T-cell (primary cell): ENCODE measurements around the gene C5AR2. TPM values are rescaled to one million over a fixed set of nuclear protein-coding genes. Genes with fewer than 3 reads are reported as not detected.
"Not testable (repeated sequence)": the region's sequence is repeated elsewhere in the genome, so short reads cannot be mapped to it uniquely, and the experiment has no call there.

Source experiments
- ATAC-seq, 4 experiments: fragments of 200-7000 bp in 3 of 4; fragments of 150-1000 bp in 1 of 4; cut with Tn5 transposase; replicated peaks in 1 of 4; 1 replicate in 3 of 4; 2 replicates in 1 of 4; pipeline ENCODE4 v1.10.0; 2021; ENCODE audit warnings: moderate library complexity in 3 of 4, mild to moderate bottlenecking in 2 of 4, moderate number of reproducible peaks in 1 of 4
- CTCF ChIA-PET, 2 donors: fragments of 300-600 bp; sonication (Branson Sonifier 250); formaldehyde crosslinking; loops; one replicate each; lab custom pipeline; 2022; ENCODE audit warnings: antibody characterized with exemption in 2 of 2; lab: Charles Lee
- POLR2A ChIA-PET, 2 donors: fragments of 300-600 bp; sonication (Branson Sonifier 250); formaldehyde crosslinking; loops; one replicate each; lab custom pipeline; 2022; ENCODE audit warnings: antibody characterized with exemption in 2 of 2; lab: Charles Lee
- DNase-seq, 35 experiments: peaks; one replicate each; pipeline versions ENCODE4 v3.0.0 to v3.0.0-alpha.2; 2013 to 2023
- H3K27ac ChIP-seq: one replicate; pipeline ENCODE4 v1.5.1; 2013; ENCODE audit warnings: low read length
- H3K27me3 ChIP-seq, 2 experiments: replicated peaks in 1 of 2; 1 replicate in 1 of 2; 2 replicates in 1 of 2; pipeline versions ENCODE4 v1.6.1 to v1.7.0; 2013; ENCODE audit warnings: low read length in 1 of 2, mixed read lengths in 1 of 2; ENCODE audit not compliant: control insufficient read depth in 2 of 2, insufficient read depth in 2 of 2; ENCODE audit errors: extremely low read depth in 1 of 2
- H3K36me3 ChIP-seq, 2 donors: 1 replicate in 1 of 2; 2 replicates in 1 of 2; pipeline versions ENCODE4 v1.6.1 to v1.7.0; 2013; ENCODE audit warnings: low read length in 1 of 2; ENCODE audit not compliant: control insufficient read depth in 2 of 2, insufficient read depth in 1 of 2; ENCODE audit errors: extremely low read depth in 1 of 2
- H3K4me1 ChIP-seq, 2 experiments: 1 replicate in 1 of 2; 2 replicates in 1 of 2; pipeline versions ENCODE4 v1.6.1 to v1.7.0; 2013; ENCODE audit warnings: low read length in 2 of 2, mixed read lengths in 1 of 2; ENCODE audit not compliant: insufficient read depth in 2 of 2, control insufficient read depth in 1 of 2; ENCODE audit errors: extremely low read depth in 1 of 2
- H3K4me3 ChIP-seq, 2 donors: 1 replicate in 1 of 2; 2 replicates in 1 of 2; pipeline versions ENCODE4 v1.5.1 to v1.7.0; 2013; ENCODE audit warnings: mild to moderate bottlenecking in 2 of 2, low read length in 1 of 2, moderate library complexity in 1 of 2; ENCODE audit not compliant: control insufficient read depth in 1 of 2; ENCODE audit errors: extremely low read depth in 1 of 2
- H3K9me3 ChIP-seq: 2 replicates; pipeline ENCODE4 v1.7.0; 2013
- H3K27ac Mint-ChIP-seq, 2 donors: one replicate each; pipeline ENCODE4 v1.8.0; 2020 to 2021; ENCODE audit warnings: mild to moderate bottlenecking in 2 of 2, mixed read lengths in 2 of 2
- H3K27me3 Mint-ChIP-seq, 2 donors: one replicate each; pipeline ENCODE4 v1.8.0; 2021 to 2022; ENCODE audit warnings: mixed read lengths in 2 of 2
- H3K36me3 Mint-ChIP-seq: one replicate; pipeline ENCODE4 v1.8.0; 2021; ENCODE audit warnings: mixed read lengths
- H3K4me1 Mint-ChIP-seq, 3 donors: one replicate each; pipeline ENCODE4 v1.8.0; 2020 to 2022; ENCODE audit warnings: mixed read lengths in 3 of 3, mild to moderate bottlenecking in 1 of 3
- H3K4me3 Mint-ChIP-seq, 3 donors: one replicate each; pipeline ENCODE4 v1.8.0; 2020 to 2022; ENCODE audit warnings: mild to moderate bottlenecking in 3 of 3, mixed read lengths in 3 of 3, moderate library complexity in 3 of 3
- H3K9me3 Mint-ChIP-seq, 3 donors: one replicate each; pipeline ENCODE4 v1.8.0; 2020 to 2022; ENCODE audit warnings: mixed read lengths in 3 of 3
- WGBS: methylation state at CpG from one replicate; pipeline ENCODE4 v1.1.5; 2013; ENCODE audit warnings: missing lambda C conversion rate; ENCODE audit not compliant: insufficient coverage; 5-methylcytosine and 5-hydroxymethylcytosine counted together
- total RNA-seq, 35 experiments: library from RNA in 6 of 35; stranded (reverse) in 6 of 35; fragments of 120-200 nt in 1 of 35; gene quantifications; one replicate each; pipeline versions ENCODE4 v1.2.1 to v1.2.4 and lab custom pipeline; 2013 to 2026

The C5AR2 gene
- total RNA-seq, 5 donors from 2014 or later (not counting 1 experiment from before 2014, with no cell fraction given): 0.40 to 1.5 (median 0.79) TPM

- peaks cover 12% of the 10 kb centered on the region for H3K36me3 Mint-ChIP-seq
- H3K9me3 Mint-ChIP-seq, H3K27ac Mint-ChIP-seq, H3K27me3 ChIP-seq, DNase-seq, ATAC-seq, H3K27ac ChIP-seq, H3K4me3 Mint-ChIP-seq, POLR2A ChIA-PET, H3K9me3 ChIP-seq, H3K27me3 Mint-ChIP-seq, H3K4me3 ChIP-seq: not testable (repeated sequence)
- WGBS: no CpG with 5 or more reads among the region's 5 CpGs
- H3K4me1 Mint-ChIP-seq: peaks cover 14 to 21% (median 18%) of the 10 kb centered on the region in 3 donors
- Histone ChIP-seq H3K4me1 (peaks cover 0 to 29% of the 10 kb centered on the region in 2 experiments), H3K36me3 (peaks cover 18 to 26% of the 10 kb centered on the region in 2 donors)
- CTCF ChIA-PET: interaction anchor here in 1 of 2 donors (0.6 kb wide), 1 partner anchor 253 kb away, joined by 7 read pairs; no protein-coding TSS in a partner anchor
Measured at GRCh38 chr19:47383890-47384289, 51.9 kb downstream of the C5AR2 start.

DNA sequence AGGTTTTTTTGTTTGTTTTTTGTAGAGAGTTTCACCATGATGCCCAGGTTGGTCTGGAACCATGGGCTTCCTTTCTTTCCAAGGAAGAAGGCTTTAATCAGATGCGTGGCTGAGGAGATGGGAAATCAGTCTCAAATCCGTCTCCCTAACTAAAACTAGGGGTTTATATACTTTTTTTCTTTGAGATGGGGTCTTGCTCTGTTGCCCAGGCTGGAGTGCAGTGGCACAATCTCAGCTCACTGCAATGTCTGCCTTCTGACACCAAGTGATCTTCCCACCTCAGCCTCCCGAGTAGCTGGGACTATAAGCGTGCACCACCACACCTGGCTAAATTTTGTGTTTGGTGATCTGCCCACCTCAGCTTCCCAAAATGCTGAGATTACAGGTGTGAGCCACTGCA is 52.6 kb downstream of the C5AR2 start:
- H3K4me3 Mint-ChIP-seq, H3K27ac ChIP-seq, H3K9me3 ChIP-seq, DNase-seq, CTCF ChIA-PET, ATAC-seq, H3K9me3 Mint-ChIP-seq, H3K4me3 ChIP-seq, H3K27me3 ChIP-seq, H3K36me3 Mint-ChIP-seq, H3K27ac Mint-ChIP-seq, H3K27me3 Mint-ChIP-seq: not testable (repeated sequence)
- POLR2A ChIA-PET: interaction anchor here in 1 of 2 donors (0.7 kb wide), 1 partner anchor 39 kb away, joined by 3 read pairs; no protein-coding TSS in a partner anchor
- H3K36me3 ChIP-seq: peaks cover 16 to 23% of the 10 kb centered on the region in 2 donors
- H3K4me1 ChIP-seq: peaks cover 0 to 28% of the 10 kb centered on the region in 2 experiments
- H3K4me1 Mint-ChIP-seq: peaks cover 14 to 21% (median 18%) of the 10 kb centered on the region in 3 donors
- WGBS: no CpG with 5 or more reads among the region's 4 CpGs

DNA sequence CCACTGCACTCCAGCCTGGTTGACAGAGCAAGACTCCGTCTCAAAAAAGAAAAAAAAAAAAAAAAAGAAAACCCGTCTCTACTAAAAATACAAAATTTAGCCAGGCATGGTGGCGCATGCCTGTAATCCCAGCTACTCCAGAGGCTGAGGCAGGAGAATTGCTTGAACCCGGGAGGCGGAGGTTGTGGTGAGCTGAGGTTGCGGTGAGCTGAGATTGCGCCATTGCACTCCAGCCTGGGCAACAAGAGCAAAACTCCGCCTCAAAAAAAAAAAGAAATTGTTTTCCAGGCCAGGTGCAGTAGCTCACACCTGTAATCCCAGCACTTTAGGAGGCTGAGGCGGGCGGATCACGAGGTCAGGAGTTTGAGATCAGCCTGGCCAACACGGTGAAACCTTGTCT is 54.6 kb downstream of the C5AR2 start:
- H3K4me3 ChIP-seq, H3K27me3 ChIP-seq, H3K27me3 Mint-ChIP-seq, H3K36me3 Mint-ChIP-seq, DNase-seq, H3K27ac Mint-ChIP-seq, H3K27ac ChIP-seq, H3K36me3 ChIP-seq, POLR2A ChIA-PET, H3K9me3 Mint-ChIP-seq, ATAC-seq, H3K4me3 Mint-ChIP-seq, H3K9me3 ChIP-seq: not testable (repeated sequence)
- peaks cover 0 to 14% of the 10 kb centered on the region in 2 experiments for H3K4me1 ChIP-seq
- CTCF ChIA-PET: interaction anchor here in 1 of 2 donors (0.7 kb wide), 1 partner anchor 779 kb away, joined by 4 read pairs; no protein-coding TSS in a partner anchor
- H3K4me1 Mint-ChIP-seq: peaks cover 13 to 20% (median 16%) of the 10 kb centered on the region in 3 donors
- 84% methylated on average over 9 of the region's 12 CpGs for WGBS

- H3K27ac Mint-ChIP-seq, H3K36me3 Mint-ChIP-seq, H3K4me3 Mint-ChIP-seq, H3K27me3 Mint-ChIP-seq, CTCF ChIA-PET, H3K36me3 ChIP-seq, H3K4me1 ChIP-seq, H3K9me3 ChIP-seq, DNase-seq, H3K9me3 Mint-ChIP-seq, H3K4me3 ChIP-seq, H3K27ac ChIP-seq, POLR2A ChIA-PET, ATAC-seq: not testable (repeated sequence)
- no CpG with 5 or more reads among the region's 3 CpGs for WGBS
- H3K4me1 Mint-ChIP-seq: peaks cover 7 to 12% (median 9%) of the 10 kb centered on the region in 3 donors
- H3K27me3 ChIP-seq: peaks cover 0 to 13% of the 10 kb centered on the region in 2 experiments
Measured at GRCh38 chr19:47387623-47388022, 55.6 kb downstream of the C5AR2 start.

- DNase-seq: peak in 1 of 35 experiments; percentile 12
- H3K27ac ChIP-seq, H3K4me1 ChIP-seq, POLR2A ChIA-PET, H3K36me3 ChIP-seq, H3K9me3 Mint-ChIP-seq, ATAC-seq, H3K9me3 ChIP-seq, H3K36me3 Mint-ChIP-seq, H3K27ac Mint-ChIP-seq, H3K4me3 ChIP-seq, H3K4me1 Mint-ChIP-seq, H3K4me3 Mint-ChIP-seq: not testable (repeated sequence)
- peaks cover under 1 to 11% of the 10 kb centered on the region in 2 donors for H3K27me3 Mint-ChIP-seq
- CTCF ChIA-PET: interaction anchor here in 1 of 2 donors (0.7 kb wide), 1 partner anchor 10 kb away, joined by 3 read pairs; no protein-coding TSS in a partner anchor
- WGBS: 78% methylated on average over 2 of the region's 5 CpGs
- peaks cover 0 to 13% of the 10 kb centered on the region in 2 experiments for H3K27me3 ChIP-seq
Measured at GRCh38 chr19:47388721-47389120, 56.7 kb downstream of the C5AR2 start.

- no peaks in the 10 kb centered on the region for H3K9me3 Mint-ChIP-seq
- Histone ChIP-seq H3K4me1 (peaks cover 0 to 4% of the 10 kb centered on the region in 2 experiments), H3K4me3 (no peak overlapping the region), H3K9me3 (no peaks in the 10 kb centered on the region), H3K27me3 (peaks cover 0 to 13% of the 10 kb centered on the region in 2 experiments), H3K27ac (no peak overlapping the region), H3K36me3 (no peaks in the 10 kb centered on the region)
- H3K36me3 Mint-ChIP-seq: no peaks in the 10 kb centered on the region
- 87% methylated on average over 4 of the region's 9 CpGs for WGBS
- H3K27me3 Mint-ChIP-seq: peaks cover 4 to 14% of the 10 kb centered on the region in 2 donors
- ChIA-PET CTCF (no interaction called here), POLR2A (no interaction called here)
- peaks cover 2 to 7% (median 5%) of the 10 kb centered on the region in 3 donors for H3K4me1 Mint-ChIP-seq
- no peak overlapping the region for H3K27ac Mint-ChIP-seq
- ATAC-seq (no peak), DNase-seq (peak in 1 of 35 experiments; percentile 28)
- no peak overlapping the region for H3K4me3 Mint-ChIP-seq
Measured at GRCh38 chr19:47389150-47389556, 57.2 kb downstream of the C5AR2 start.
